DND-41 (cell line): ENCODE measurements around the gene GPR176.

Source experiments
- ATAC-seq: fragments of 200-7000 bp; cut with Tn5 transposase; 3 replicates; pipeline ENCODE4 v1.9.1; 2021; ENCODE audit warnings: low read depth; ENCODE audit not compliant: insufficient read depth
- DNase-seq: peaks from one replicate; pipeline ENCODE4 v3.0.0-alpha.2; 2020
- H2AFZ ChIP-seq: 2 replicates; pipeline ENCODE4 v1.6.0; 2012; ENCODE audit warnings: low read depth, low read length
- H3K27ac ChIP-seq: 2 replicates; pipeline ENCODE4 v1.5.1; 2012; ENCODE audit warnings: low read length, inconsistent platforms
- H3K27me3 ChIP-seq: fragments of 200-600 bp; sonication (generic); 2 replicates; pipeline ENCODE4 v1.6.0; 2012; ENCODE audit warnings: low read length, mild to moderate bottlenecking, inconsistent platforms; ENCODE audit not compliant: insufficient read depth, poor library complexity
- H3K36me3 ChIP-seq: 2 replicates; pipeline ENCODE4 v1.5.1; 2012; ENCODE audit warnings: low read length, inconsistent platforms; ENCODE audit not compliant: insufficient read depth
- H3K4me1 ChIP-seq: 2 replicates; pipeline ENCODE4 v1.5.1; 2012; ENCODE audit warnings: mild to moderate bottlenecking, low read length; ENCODE audit not compliant: insufficient read depth
- H3K4me2 ChIP-seq: 2 replicates; pipeline ENCODE4 v1.6.0; 2012; ENCODE audit warnings: mild to moderate bottlenecking, moderate library complexity, low read length, inconsistent platforms; ENCODE audit not compliant: insufficient read depth
- H3K4me3 ChIP-seq, 2 experiments: fragments of 200-600 bp in 1 of 2; shearing (Covaris generic) in 1 of 2; 2 replicates each; pipeline ENCODE4 v1.5.1; 2012 to 2016; ENCODE audit warnings: inconsistent platforms in 2 of 2, low read length in 2 of 2, mild to moderate bottlenecking in 2 of 2, low read depth in 1 of 2, moderate library complexity in 1 of 2
- H3K79me2 ChIP-seq: 2 replicates; pipeline ENCODE4 v1.6.0; 2012; ENCODE audit warnings: low read length, inconsistent platforms; ENCODE audit not compliant: insufficient read depth
- H3K9ac ChIP-seq: 2 replicates; pipeline ENCODE4 v1.6.0; 2012; ENCODE audit warnings: low read depth, mild to moderate bottlenecking, inconsistent platforms, low read length, moderate library complexity
- H3K9me3 ChIP-seq: 2 replicates; pipeline ENCODE4 v1.5.1; 2012; ENCODE audit warnings: low read length, moderate library complexity, mild to moderate bottlenecking, inconsistent platforms; ENCODE audit not compliant: insufficient read depth, severe bottlenecking
- H4K20me1 ChIP-seq: 2 replicates; pipeline ENCODE4 v1.6.0; 2012; ENCODE audit warnings: low read length; ENCODE audit not compliant: insufficient read depth
- EZH2 ChIP-seq: IDR thresholded peaks from 3 replicates; pipeline ENCODE4 v1.6.1; 2012; ENCODE audit warnings: borderline replicate concordance, low read depth, mild to moderate bottlenecking, moderate library complexity, low read length, inconsistent platforms; ENCODE audit not compliant: severe bottlenecking
- TF ChIP-seq, protein P1 (sequence below): IDR thresholded peaks from 2 replicates; pipeline ENCODE4 v1.5.1; 2012; ENCODE audit warnings: borderline replicate concordance, low read length, moderate library complexity, mild to moderate bottlenecking; ENCODE audit not compliant: poor library complexity, severe bottlenecking; ENCODE audit errors: extremely low read depth

Gene GPR176

DNA sequence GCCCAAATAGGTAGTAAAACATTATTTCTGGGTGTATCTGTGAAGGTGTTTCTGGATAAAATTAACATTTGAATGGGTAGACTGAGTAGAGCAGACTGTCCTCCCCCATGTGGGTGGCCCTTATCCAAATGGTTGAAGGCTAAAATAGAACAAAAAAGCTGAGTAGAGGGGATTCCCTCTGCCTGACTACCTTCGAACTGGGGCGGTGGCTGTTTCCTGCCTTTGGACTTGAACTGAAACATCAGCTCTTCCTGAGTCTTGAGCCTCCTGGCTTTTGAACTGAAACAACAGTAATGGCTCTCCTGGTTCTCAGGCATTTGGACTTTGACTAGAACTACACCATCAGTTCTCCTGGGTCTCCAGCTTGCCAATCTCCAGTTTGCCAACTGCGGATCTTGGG is 4.4 kb upstream of the GPR176 start:
- Histone ChIP-seq H4K20me1 (no peaks in the 10 kb centered on the region), H3K4me3 (no peak overlapping the region), H3K36me3 (no peaks in the 10 kb centered on the region), H3K27me3 (no peaks in the 10 kb centered on the region), H3K79me2 (no peaks in the 10 kb centered on the region), H3K9me3 (no peaks in the 10 kb centered on the region), H2AFZ (no peak overlapping the region), H3K27ac (no peak overlapping the region), H3K4me2 (no peak overlapping the region), H3K4me1 (no peaks in the 10 kb centered on the region), H3K9ac (no peak overlapping the region)
- ATAC-seq (no peak), DNase-seq (no peak)
- TF ChIP-seq, protein P1, sequence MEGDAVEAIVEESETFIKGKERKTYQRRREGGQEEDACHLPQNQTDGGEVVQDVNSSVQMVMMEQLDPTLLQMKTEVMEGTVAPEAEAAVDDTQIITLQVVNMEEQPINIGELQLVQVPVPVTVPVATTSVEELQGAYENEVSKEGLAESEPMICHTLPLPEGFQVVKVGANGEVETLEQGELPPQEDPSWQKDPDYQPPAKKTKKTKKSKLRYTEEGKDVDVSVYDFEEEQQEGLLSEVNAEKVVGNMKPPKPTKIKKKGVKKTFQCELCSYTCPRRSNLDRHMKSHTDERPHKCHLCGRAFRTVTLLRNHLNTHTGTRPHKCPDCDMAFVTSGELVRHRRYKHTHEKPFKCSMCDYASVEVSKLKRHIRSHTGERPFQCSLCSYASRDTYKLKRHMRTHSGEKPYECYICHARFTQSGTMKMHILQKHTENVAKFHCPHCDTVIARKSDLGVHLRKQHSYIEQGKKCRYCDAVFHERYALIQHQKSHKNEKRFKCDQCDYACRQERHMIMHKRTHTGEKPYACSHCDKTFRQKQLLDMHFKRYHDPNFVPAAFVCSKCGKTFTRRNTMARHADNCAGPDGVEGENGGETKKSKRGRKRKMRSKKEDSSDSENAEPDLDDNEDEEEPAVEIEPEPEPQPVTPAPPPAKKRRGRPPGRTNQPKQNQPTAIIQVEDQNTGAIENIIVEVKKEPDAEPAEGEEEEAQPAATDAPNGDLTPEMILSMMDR = no peak
- TF ChIP-seq EZH2 = no peak

DNA sequence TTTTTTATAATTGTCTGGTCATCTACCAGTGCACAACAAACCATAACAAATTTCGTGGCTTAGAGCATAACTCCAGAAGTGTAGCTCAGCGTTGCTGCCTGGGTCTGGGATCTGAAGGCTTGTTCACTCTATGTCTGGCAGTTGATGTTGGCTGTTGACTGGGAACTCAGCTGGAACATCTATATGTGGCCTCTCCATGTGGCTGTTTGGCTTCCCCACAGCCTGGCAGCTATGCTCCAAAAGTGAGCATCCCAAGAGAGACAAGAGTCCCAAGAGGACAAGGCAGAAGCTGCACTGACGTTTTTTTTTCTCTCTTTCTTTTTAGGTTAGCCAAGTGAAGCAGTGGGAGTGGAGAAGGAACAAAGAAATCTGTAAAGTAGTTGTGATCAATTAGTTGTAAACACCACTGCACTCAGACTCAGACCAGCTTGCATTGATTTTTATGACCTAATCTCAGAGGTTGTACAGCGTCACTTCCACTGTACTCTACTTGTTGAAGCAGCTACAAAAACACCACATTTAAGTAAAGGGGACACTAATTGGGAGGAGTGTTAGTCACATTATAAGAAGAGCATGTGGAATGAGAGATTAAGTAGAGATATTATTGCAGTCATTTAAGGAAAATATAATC is 2.5 kb upstream of the GPR176 start:
- Histone ChIP-seq H3K36me3 (no peaks in the 10 kb centered on the region), H3K4me2 (no peak overlapping the region), H3K4me1 (no peaks in the 10 kb centered on the region), H3K9me3 (no peaks in the 10 kb centered on the region), H2AFZ (no peak overlapping the region), H3K79me2 (no peaks in the 10 kb centered on the region), H3K27ac (no peak overlapping the region), H3K27me3 (no peaks in the 10 kb centered on the region), H3K9ac (no peak overlapping the region), H3K4me3 (no peak overlapping the region), H4K20me1 (no peaks in the 10 kb centered on the region)
- DNase-seq (no peak), ATAC-seq (no peak)
- TF ChIP-seq, protein P1 = no peak
- TF ChIP-seq EZH2 = no peak

DNA sequence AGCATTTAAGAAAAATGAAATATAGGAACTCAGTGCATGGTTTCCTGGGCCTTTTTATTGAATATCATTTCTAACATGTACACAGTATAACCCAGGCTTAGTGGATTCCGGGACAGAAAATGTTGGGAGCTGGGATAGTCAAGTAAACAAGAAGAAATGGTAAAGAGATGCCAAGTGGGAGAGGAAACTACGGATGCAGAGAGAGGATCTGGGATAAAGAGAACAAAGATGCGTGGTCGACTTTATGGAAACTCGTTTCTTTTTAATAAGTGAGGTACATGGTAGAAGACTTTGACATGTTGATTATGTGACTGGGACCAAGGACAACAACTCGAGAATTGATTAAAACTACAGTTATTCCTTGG is 1.2 kb upstream of the GPR176 start:
- Histone ChIP-seq H3K4me2 (no peak overlapping the region), H3K9ac (no peak overlapping the region), H3K4me3 (no peak overlapping the region), H3K27me3 (no peaks in the 10 kb centered on the region), H3K9me3 (no peaks in the 10 kb centered on the region), H3K79me2 (no peaks in the 10 kb centered on the region), H3K36me3 (no peaks in the 10 kb centered on the region), H4K20me1 (no peaks in the 10 kb centered on the region), H3K27ac (no peak overlapping the region), H2AFZ (no peak overlapping the region), H3K4me1 (no peaks in the 10 kb centered on the region)
- ATAC-seq = no peak
- no peak for TF ChIP-seq EZH2
- TF ChIP-seq, protein P1 = no peak
- DNase-seq = no peak
